Mucosa of stomach (tissue), 1 donor: ENCODE data around the gene NNAT.

ENCODE experiments used
- H3K27me3 ChIP-seq: one replicate; pipeline ENCODE4 v1.7.0; 2013; ENCODE audit warnings: mild to moderate bottlenecking, low read length; ENCODE audit not compliant: control insufficient read depth, insufficient read depth
- H3K36me3 ChIP-seq: one replicate; pipeline ENCODE4 v1.7.0; 2013; ENCODE audit warnings: low read length; ENCODE audit not compliant: control insufficient read depth, insufficient read depth
- H3K4me1 ChIP-seq: one replicate; pipeline ENCODE4 v1.7.0; 2013; ENCODE audit warnings: mild to moderate bottlenecking, low read length; ENCODE audit not compliant: control insufficient read depth, insufficient read depth
- H3K4me3 ChIP-seq: one replicate; pipeline ENCODE4 v1.7.0; 2013; ENCODE audit warnings: low read length
- H3K9ac ChIP-seq: one replicate; pipeline ENCODE4 v1.7.0; 2013; ENCODE audit warnings: mild to moderate bottlenecking, low read length, moderate library complexity
- H3K9me3 ChIP-seq: one replicate; pipeline ENCODE4 v1.7.0; 2013; ENCODE audit warnings: mild to moderate bottlenecking, low read length, moderate library complexity; ENCODE audit not compliant: control insufficient read depth
- donor health status: Pancreatic carcinoma.

Gene NNAT

GRCh38 chr20:37505263-37506151, 15.5 kb upstream of the NNAT start:
- Histone ChIP-seq H3K4me1 (peaks cover 6% of the 10 kb centered on the region), H3K9me3 (no peaks in the 10 kb centered on the region), H3K36me3 (no peaks in the 10 kb centered on the region), H3K9ac (no peak overlapping the region), H3K4me3 (no peak overlapping the region), H3K27me3 (no peaks in the 10 kb centered on the region)

- H3K9me3 ChIP-seq: no peaks in the 10 kb centered on the region
- H3K36me3 ChIP-seq: no peaks in the 10 kb centered on the region
- H3K27me3 ChIP-seq: no peaks in the 10 kb centered on the region
- no peak overlapping the region for H3K9ac ChIP-seq
- H3K4me1 ChIP-seq: peaks cover 6% of the 10 kb centered on the region
- H3K4me3 ChIP-seq: no peak overlapping the region
Observed at GRCh38 chr20:37506152-37506725, 14.8 kb upstream of the NNAT start.

- Histone ChIP-seq H3K4me1 (peaks cover 6% of the 10 kb centered on the region), H3K27me3 (no peaks in the 10 kb centered on the region), H3K4me3 (no peak overlapping the region), H3K36me3 (peaks cover 6% of the 10 kb centered on the region), H3K9me3 (no peaks in the 10 kb centered on the region), H3K9ac (no peak overlapping the region)
Observed at GRCh38 chr20:37510226-37510625, 10.8 kb upstream of the NNAT start.

- Histone ChIP-seq H3K9me3 (no peaks in the 10 kb centered on the region), H3K36me3 (peaks cover 6% of the 10 kb centered on the region), H3K4me1 (peaks cover under 1% of the 10 kb centered on the region), H3K4me3 (no peak overlapping the region), H3K27me3 (no peaks in the 10 kb centered on the region), H3K9ac (no peak overlapping the region)
Observed at GRCh38 chr20:37511610-37512275, 9.3 kb upstream of the NNAT start.

GRCh38 chr20:37513779-37514359, 7.2 kb upstream of the NNAT start:
- Histone ChIP-seq H3K9ac (no peak overlapping the region), H3K9me3 (no peaks in the 10 kb centered on the region), H3K36me3 (peaks cover 12% of the 10 kb centered on the region), H3K4me3 (no peak overlapping the region), H3K27me3 (no peaks in the 10 kb centered on the region), H3K4me1 (no peaks in the 10 kb centered on the region)

- Histone ChIP-seq H3K9ac (no peak overlapping the region), H3K4me1 (no peaks in the 10 kb centered on the region), H3K9me3 (no peaks in the 10 kb centered on the region), H3K4me3 (no peak overlapping the region), H3K27me3 (no peaks in the 10 kb centered on the region), H3K36me3 (peaks cover 12% of the 10 kb centered on the region)
Observed at GRCh38 chr20:37515876-37516275, 5.2 kb upstream of the NNAT start.

- Histone ChIP-seq H3K9me3 (no peaks in the 10 kb centered on the region), H3K4me1 (no peaks in the 10 kb centered on the region), H3K27me3 (no peaks in the 10 kb centered on the region), H3K4me3 (no peak overlapping the region), H3K9ac (no peak overlapping the region), H3K36me3 (peaks cover 12% of the 10 kb centered on the region)
Observed at GRCh38 chr20:37516811-37517750, 4.0 kb upstream of the NNAT start.

- Histone ChIP-seq H3K4me3 (no peak overlapping the region), H3K36me3 (peaks cover 12% of the 10 kb centered on the region), H3K27me3 (no peaks in the 10 kb centered on the region), H3K9me3 (no peaks in the 10 kb centered on the region), H3K4me1 (no peaks in the 10 kb centered on the region), H3K9ac (no peak overlapping the region)
Observed at GRCh38 chr20:37518059-37518458, 3.0 kb upstream of the NNAT start.

- Histone ChIP-seq H3K36me3 (peaks cover 12% of the 10 kb centered on the region), H3K4me1 (peaks cover 3% of the 10 kb centered on the region), H3K27me3 (no peaks in the 10 kb centered on the region), H3K9ac (no peak overlapping the region), H3K4me3 (no peak overlapping the region), H3K9me3 (no peaks in the 10 kb centered on the region)
Observed at GRCh38 chr20:37518606-37519507, 2.2 kb upstream of the NNAT start.

- peaks cover 7% of the 10 kb centered on the region for H3K36me3 ChIP-seq
Observed at GRCh38 chr20:37519508-37520418, 1.3 kb upstream of the NNAT start.

More at GRCh38 chr20:37519508-37520418, 1.3 kb upstream of the NNAT start:
- peaks cover 12% of the 10 kb centered on the region for H3K4me1 ChIP-seq
- no peak overlapping the region for H3K4me3 ChIP-seq
- no peaks in the 10 kb centered on the region for H3K9me3 ChIP-seq
- H3K27me3 ChIP-seq: no peaks in the 10 kb centered on the region
- no peak overlapping the region for H3K9ac ChIP-seq
